ENCODE measurements around the gene OR51B4. TPM values are rescaled to one million over a fixed set of nuclear protein-coding genes. Genes with fewer than 3 reads are reported as not detected.

The OR51B4 gene
- polyA plus RNA-seq, 2 of the 4 experiments (the other 2 are of a cell fraction) = not detected

Other genes with a start within 250 kb of the OR51B4 start
- not detected in 2 replicates for gene OR52E2, start 242.3 kb downstream of the OR51B4 start, polyA plus RNA-seq (2011; rRNA removed)
- not detected in 3 replicates for gene OR52E2, start 242.3 kb downstream of the OR51B4 start, polyA plus RNA-seq (2017; fragmentation: RNase III; extraction: RNeasy Plus Mini Kit Qiagen cat#74134 plus additional on column Dnase treatment)
- not detected in 2 replicates for gene OR52E1, start 232.4 kb downstream of the OR51B4 start, polyA plus RNA-seq (2011; rRNA removed)
- not detected in 3 replicates for gene OR52E1, start 232.4 kb downstream of the OR51B4 start, polyA plus RNA-seq (2017; fragmentation: RNase III; extraction: RNeasy Plus Mini Kit Qiagen cat#74134 plus additional on column Dnase treatment)
- not detected in 2 replicates for gene OR52A5, start 163.6 kb downstream of the OR51B4 start, polyA plus RNA-seq (2011; rRNA removed)
- gene OR52A5, start 163.6 kb downstream of the OR51B4 start, polyA plus RNA-seq (2017; fragmentation: RNase III; extraction: RNeasy Plus Mini Kit Qiagen cat#74134 plus additional on column Dnase treatment) = not detected in 3 replicates
- not detected in 2 replicates for gene OR52A1, start 147.2 kb downstream of the OR51B4 start, polyA plus RNA-seq (2011; rRNA removed)
- gene OR52A1, start 147.2 kb downstream of the OR51B4 start, polyA plus RNA-seq (2017; fragmentation: RNase III; extraction: RNeasy Plus Mini Kit Qiagen cat#74134 plus additional on column Dnase treatment) = not detected in 3 replicates
- not detected in 2 replicates for gene OR51V1, start 101.3 kb downstream of the OR51B4 start, polyA plus RNA-seq (2011; rRNA removed)
- not detected in 3 replicates for gene OR51V1, start 101.3 kb downstream of the OR51B4 start, polyA plus RNA-seq (2017; fragmentation: RNase III; extraction: RNeasy Plus Mini Kit Qiagen cat#74134 plus additional on column Dnase treatment)
- gene HBB, start 74.9 kb downstream of the OR51B4 start, polyA plus RNA-seq (2011; rRNA removed) = 0.30 TPM in 1 of 2 replicates, not detected in the other
- gene HBB, start 74.9 kb downstream of the OR51B4 start, polyA plus RNA-seq (2017; fragmentation: RNase III; extraction: RNeasy Plus Mini Kit Qiagen cat#74134 plus additional on column Dnase treatment) = not detected in 3 replicates
- not detected in 2 replicates for gene HBD, start 67.5 kb downstream of the OR51B4 start, polyA plus RNA-seq (2011; rRNA removed)
- not detected in 3 replicates for gene HBD, start 67.5 kb downstream of the OR51B4 start, polyA plus RNA-seq (2017; fragmentation: RNase III; extraction: RNeasy Plus Mini Kit Qiagen cat#74134 plus additional on column Dnase treatment)
- not detected in 2 replicates for gene HBG1, start 52.1 kb downstream of the OR51B4 start, polyA plus RNA-seq (2011; rRNA removed)
- not detected in 3 replicates for gene HBG1, start 52.1 kb downstream of the OR51B4 start, polyA plus RNA-seq (2017; fragmentation: RNase III; extraction: RNeasy Plus Mini Kit Qiagen cat#74134 plus additional on column Dnase treatment)
- not detected in 2 replicates for gene HBG2, start 47.2 kb downstream of the OR51B4 start, polyA plus RNA-seq (2011; rRNA removed)
- not detected in 3 replicates for gene HBG2, start 47.2 kb downstream of the OR51B4 start, polyA plus RNA-seq (2017; fragmentation: RNase III; extraction: RNeasy Plus Mini Kit Qiagen cat#74134 plus additional on column Dnase treatment)
- 0.24 and 0.32 TPM in 2 replicates for gene HBE1, start 32.0 kb downstream of the OR51B4 start, polyA plus RNA-seq (2011; rRNA removed)
- gene HBE1, start 32.0 kb downstream of the OR51B4 start, polyA plus RNA-seq (2017; fragmentation: RNase III; extraction: RNeasy Plus Mini Kit Qiagen cat#74134 plus additional on column Dnase treatment) = 0.10 TPM in 1 of 3 replicates, not detected in the others
- gene OR51B2, start 22.4 kb upstream of the OR51B4 start, polyA plus RNA-seq (2011; rRNA removed) = not detected in 2 replicates
- gene OR51B2, start 22.4 kb upstream of the OR51B4 start, polyA plus RNA-seq (2017; fragmentation: RNase III; extraction: RNeasy Plus Mini Kit Qiagen cat#74134 plus additional on column Dnase treatment) = not detected in 3 replicates
- gene OR51B5, start 41.6 kb upstream of the OR51B4 start, polyA plus RNA-seq (2011; rRNA removed) = 0.09 and 0.19 TPM in 2 replicates
- gene OR51B5, start 41.6 kb upstream of the OR51B4 start, polyA plus RNA-seq (2017; fragmentation: RNase III; extraction: RNeasy Plus Mini Kit Qiagen cat#74134 plus additional on column Dnase treatment) = 0.06 to 0.10 TPM in 2 of 3 replicates, not detected in the other
- gene OR51B6, start 49.6 kb upstream of the OR51B4 start, polyA plus RNA-seq (2011; rRNA removed) = not detected in 2 replicates
- gene OR51B6, start 49.6 kb upstream of the OR51B4 start, polyA plus RNA-seq (2017; fragmentation: RNase III; extraction: RNeasy Plus Mini Kit Qiagen cat#74134 plus additional on column Dnase treatment) = not detected in 3 replicates
- gene OR51M1, start 81.9 kb upstream of the OR51B4 start, polyA plus RNA-seq (2011; rRNA removed) = not detected in 2 replicates
- not detected in 3 replicates for gene OR51M1, start 81.9 kb upstream of the OR51B4 start, polyA plus RNA-seq (2017; fragmentation: RNase III; extraction: RNeasy Plus Mini Kit Qiagen cat#74134 plus additional on column Dnase treatment)
- not detected in 2 replicates for gene OR51Q1, start 120.2 kb upstream of the OR51B4 start, polyA plus RNA-seq (2011; rRNA removed)
- gene OR51Q1, start 120.2 kb upstream of the OR51B4 start, polyA plus RNA-seq (2017; fragmentation: RNase III; extraction: RNeasy Plus Mini Kit Qiagen cat#74134 plus additional on column Dnase treatment) = not detected in 3 replicates
- gene OR51I1, start 139.6 kb upstream of the OR51B4 start, polyA plus RNA-seq (2011; rRNA removed) = not detected in 2 replicates
- gene OR51I1, start 139.6 kb upstream of the OR51B4 start, polyA plus RNA-seq (2017; fragmentation: RNase III; extraction: RNeasy Plus Mini Kit Qiagen cat#74134 plus additional on column Dnase treatment) = not detected in 3 replicates
- gene OR51I2, start 147.4 kb upstream of the OR51B4 start, polyA plus RNA-seq (2011; rRNA removed) = not detected in 2 replicates
- gene OR51I2, start 147.4 kb upstream of the OR51B4 start, polyA plus RNA-seq (2017; fragmentation: RNase III; extraction: RNeasy Plus Mini Kit Qiagen cat#74134 plus additional on column Dnase treatment) = not detected in 3 replicates
- not detected in 2 replicates for gene OR52D1, start 186.7 kb upstream of the OR51B4 start, polyA plus RNA-seq (2011; rRNA removed)
- gene OR52D1, start 186.7 kb upstream of the OR51B4 start, polyA plus RNA-seq (2017; fragmentation: RNase III; extraction: RNeasy Plus Mini Kit Qiagen cat#74134 plus additional on column Dnase treatment) = not detected in 3 replicates
- not detected in 2 replicates for gene UBQLN3, start 208.0 kb upstream of the OR51B4 start, polyA plus RNA-seq (2011; rRNA removed)
- gene UBQLN3, start 208.0 kb upstream of the OR51B4 start, polyA plus RNA-seq (2017; fragmentation: RNase III; extraction: RNeasy Plus Mini Kit Qiagen cat#74134 plus additional on column Dnase treatment) = not detected in 3 replicates
- gene UBQLNL, start 214.8 kb upstream of the OR51B4 start, polyA plus RNA-seq (2011; rRNA removed) = 0.41 and 0.71 TPM in 2 replicates
- 0.06 to 0.13 TPM (median 0.12 TPM) in 3 replicates for gene UBQLNL, start 214.8 kb upstream of the OR51B4 start, polyA plus RNA-seq (2017; fragmentation: RNase III; extraction: RNeasy Plus Mini Kit Qiagen cat#74134 plus additional on column Dnase treatment)
- not detected in 2 replicates for gene OR52H1, start 246.6 kb upstream of the OR51B4 start, polyA plus RNA-seq (2011; rRNA removed)
- gene OR52H1, start 246.6 kb upstream of the OR51B4 start, polyA plus RNA-seq (2017; fragmentation: RNase III; extraction: RNeasy Plus Mini Kit Qiagen cat#74134 plus additional on column Dnase treatment) = not detected in 3 replicates

Data from A549 (cell line).